IMR-90 (cell line): Measurements from ENCODE around the gene OGFR.

ENCODE experiments used
- CTCF ChIP-seq: conservative IDR thresholded peaks from 2 replicates; pipeline ENCODE4 v1.5.1; 2012; ENCODE audit warnings: mild to moderate bottlenecking, low read depth, low read length, improper control_type of control experiment
- MAZ ChIP-seq: IDR thresholded peaks from 2 replicates; pipeline ENCODE4 v1.6.1; 2012; ENCODE audit warnings: low read depth, mild to moderate bottlenecking, low read length, improper control_type of control experiment, moderate library complexity, borderline replicate concordance
- POLR2A ChIP-seq: IDR thresholded peaks from 2 replicates; pipeline ENCODE4 v1.6.1; 2012; ENCODE audit warnings: mild to moderate bottlenecking, low read depth, low read length
- RAD21 ChIP-seq: IDR thresholded peaks from 2 replicates; pipeline ENCODE4 v1.6.1; 2012; ENCODE audit warnings: low read length, improper control_type of control experiment
- RCOR1 ChIP-seq: IDR thresholded peaks from 2 replicates; pipeline ENCODE4 v1.6.1; 2012; ENCODE audit warnings: mild to moderate bottlenecking, low read length, improper control_type of control experiment; ENCODE audit not compliant: insufficient replicate concordance
- RFX5 ChIP-seq: IDR thresholded peaks from 2 replicates; pipeline ENCODE4 v1.8.0; 2012; ENCODE audit warnings: low read depth, mild to moderate bottlenecking, low read length, moderate library complexity
- USF2 ChIP-seq: fragments of 150-350 bp; IDR thresholded peaks from 2 replicates; pipeline ENCODE4 v1.6.1; 2017; ENCODE audit warnings: mild to moderate bottlenecking, antibody characterized with exemption, low read length, low read depth

DNA sequence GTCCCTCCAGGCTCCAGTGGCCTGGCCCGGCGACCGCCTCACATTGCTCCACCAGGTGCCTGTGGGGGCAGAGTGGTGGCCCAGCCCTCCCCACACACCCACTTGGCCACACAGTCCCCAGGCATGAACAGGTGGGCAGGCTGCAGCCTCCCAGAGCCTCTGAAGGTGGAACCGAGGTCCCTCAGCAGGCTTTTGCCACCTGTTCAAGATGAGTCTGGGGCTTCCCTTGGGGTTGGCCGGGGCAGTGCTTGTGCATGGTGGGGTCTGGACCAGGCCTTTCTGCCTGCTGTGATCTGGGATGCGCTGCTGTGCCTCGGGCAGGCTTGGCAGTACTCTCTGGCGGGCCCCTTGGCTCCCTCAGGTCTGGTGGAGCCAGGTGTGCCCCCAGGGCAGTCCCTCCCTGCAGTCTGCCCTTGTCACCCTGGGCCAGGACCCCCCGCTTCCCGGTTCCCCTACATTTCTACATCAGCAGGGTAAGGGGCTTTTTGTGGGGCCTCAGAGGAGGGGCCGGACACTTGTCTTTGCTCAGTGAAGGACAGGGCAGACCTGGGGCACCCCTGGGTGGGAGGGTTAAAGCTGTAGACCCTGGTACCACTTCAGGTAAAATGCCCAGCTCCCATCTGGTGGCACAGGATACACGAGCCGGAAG is 9.5 kb downstream of the OGFR start:
- TF ChIP-seq CTCF (no peak), POLR2A (no peak), USF2 (no peak), RFX5 (no peak), RCOR1 (no peak), RAD21 (no peak), MAZ (no peak)
